GM18868 (cell line): Measurements from ENCODE around the gene SYTL3.

ENCODE experiments used
- ATAC-seq: cut with Tn5 transposase; IDR thresholded peaks from one replicate; pipeline ENCODE4 v1.9.1; 2021; ENCODE audit warnings: mild to moderate bottlenecking, moderate library complexity; ENCODE audit not compliant: unreplicated experiment

Gene SYTL3

GRCh38 chr6:158715330-158716311 lies 65.8 kb downstream of the SYTL3 start:
- peak; percentile 66 for ATAC-seq

DNA sequence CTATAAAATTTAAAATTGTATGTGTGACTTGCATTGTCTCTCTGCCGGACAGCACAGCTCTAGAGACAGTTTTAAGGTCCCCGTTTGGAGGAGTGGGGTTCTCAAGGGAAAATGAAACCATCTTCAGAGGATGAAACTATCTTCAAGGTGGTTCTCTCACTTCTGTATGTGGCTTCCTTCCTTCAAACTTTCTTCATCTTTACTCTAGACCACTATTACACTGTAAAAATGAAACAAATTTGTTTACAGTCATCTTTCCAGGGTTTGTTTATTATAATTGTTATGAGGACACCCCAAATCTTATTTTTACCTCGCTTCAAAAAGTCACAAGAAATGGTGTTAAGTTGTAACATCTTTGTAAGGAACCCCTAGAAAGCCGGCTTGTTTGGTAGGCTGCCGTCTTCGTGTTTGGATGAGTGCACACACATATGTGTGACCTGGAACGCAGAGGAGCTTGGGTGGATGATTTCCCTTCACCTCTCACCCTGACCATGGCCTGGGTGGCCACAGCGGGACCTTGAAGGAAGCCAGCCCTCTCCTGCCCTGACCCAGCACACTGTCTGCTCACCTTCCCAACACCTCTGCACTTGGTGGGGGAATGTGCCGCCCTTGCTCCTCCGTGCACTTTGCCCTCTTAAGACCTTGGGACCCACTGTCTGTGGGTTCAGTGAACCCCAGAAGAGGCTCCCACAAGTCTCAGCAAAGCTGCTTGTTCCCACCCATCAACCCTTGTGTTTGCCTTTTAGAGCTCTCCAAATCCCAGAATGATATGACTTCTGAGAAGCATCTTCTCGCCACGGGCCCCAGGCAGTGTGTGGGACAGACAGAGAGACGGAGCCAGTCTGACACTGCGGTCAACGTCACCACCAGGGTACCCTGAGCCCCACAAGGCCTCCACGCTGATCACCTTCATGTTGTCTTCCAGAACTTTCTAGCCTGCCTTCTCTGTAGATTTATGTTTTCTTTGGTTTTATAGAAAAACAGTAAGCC lies 67.8 kb downstream of the SYTL3 start:
- ATAC-seq: peak; percentile 57

DNA sequence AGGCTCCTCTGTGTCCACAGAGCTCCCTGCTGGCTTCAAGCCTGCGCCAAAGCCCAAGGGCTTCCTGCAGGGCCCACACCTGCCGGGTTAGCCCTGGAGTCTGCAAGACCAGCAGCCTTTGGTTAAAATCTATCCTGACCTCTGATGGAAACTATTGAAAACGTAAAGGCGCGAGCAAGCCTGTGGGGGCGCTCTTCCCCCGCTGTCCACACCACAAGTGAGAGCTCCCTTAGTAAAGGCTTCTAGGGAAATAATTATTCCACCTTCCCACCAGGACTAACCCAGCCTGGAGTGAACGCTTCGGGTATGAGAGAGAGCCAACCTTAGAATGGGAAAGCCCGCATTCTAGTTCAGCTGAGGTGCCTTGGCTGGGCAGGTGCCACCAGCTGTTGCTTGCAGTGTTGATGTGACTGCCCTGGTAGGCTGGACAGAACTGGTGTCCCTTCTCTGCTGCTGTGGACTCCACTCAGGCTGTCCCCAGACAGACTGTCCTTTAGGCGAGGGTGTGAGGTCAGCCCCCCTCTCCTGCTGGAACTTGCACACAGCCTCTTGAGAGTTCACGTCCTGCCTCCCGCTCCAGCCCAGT lies 68.7 kb downstream of the SYTL3 start:
- ATAC-seq: no peak

- ATAC-seq: no peak
Observed at GRCh38 chr6:158722176-158722729, 72.4 kb downstream of the SYTL3 start.

DNA sequence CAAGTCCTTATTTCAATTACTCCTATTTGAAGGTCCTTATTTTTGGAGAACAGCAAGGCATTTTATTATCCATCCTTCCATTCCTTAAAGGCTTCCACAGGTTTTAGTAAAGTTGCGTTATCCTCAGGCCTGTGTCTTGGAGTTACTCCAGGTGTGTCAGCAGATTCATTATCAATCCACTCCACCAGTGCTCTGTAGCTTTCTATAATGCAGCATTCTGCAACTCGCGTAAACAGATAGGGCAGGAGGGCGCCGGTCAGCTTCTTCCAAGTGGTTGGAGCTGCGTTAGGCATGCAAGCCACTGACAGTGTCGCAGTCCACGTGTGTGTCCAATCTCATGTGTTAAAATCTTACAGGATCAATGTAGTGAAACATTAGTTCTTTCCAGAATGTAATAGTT lies 75.8 kb downstream of the SYTL3 start:
- ATAC-seq: no peak

- no peak for ATAC-seq
Observed at GRCh38 chr6:158729906-158730540, 80.2 kb downstream of the SYTL3 start.

DNA sequence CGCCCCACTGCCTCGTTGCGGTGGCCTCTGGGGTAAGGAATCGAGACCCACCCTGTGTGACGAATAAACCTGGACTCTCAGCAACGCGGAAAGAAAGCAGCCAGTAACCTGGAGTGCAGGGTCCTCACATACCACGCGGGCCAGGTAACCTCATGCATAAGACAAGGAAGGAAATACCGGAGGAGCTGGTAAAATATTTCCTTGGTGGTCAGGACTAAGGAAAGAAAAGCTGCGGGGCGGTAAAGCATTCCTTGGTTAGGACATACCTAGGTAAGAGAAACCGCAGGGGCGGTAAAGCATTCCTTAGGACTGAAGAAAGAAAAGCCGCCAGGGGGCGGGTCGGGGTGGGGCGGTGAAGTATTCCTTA lies 80.7 kb downstream of the SYTL3 start:
- no peak for ATAC-seq

GRCh38 chr6:158735009-158735408 lies 85.2 kb downstream of the SYTL3 start:
- no peak for ATAC-seq

GRCh38 chr6:158737082-158737709 lies 87.3 kb downstream of the SYTL3 start:
- no peak for ATAC-seq

DNA sequence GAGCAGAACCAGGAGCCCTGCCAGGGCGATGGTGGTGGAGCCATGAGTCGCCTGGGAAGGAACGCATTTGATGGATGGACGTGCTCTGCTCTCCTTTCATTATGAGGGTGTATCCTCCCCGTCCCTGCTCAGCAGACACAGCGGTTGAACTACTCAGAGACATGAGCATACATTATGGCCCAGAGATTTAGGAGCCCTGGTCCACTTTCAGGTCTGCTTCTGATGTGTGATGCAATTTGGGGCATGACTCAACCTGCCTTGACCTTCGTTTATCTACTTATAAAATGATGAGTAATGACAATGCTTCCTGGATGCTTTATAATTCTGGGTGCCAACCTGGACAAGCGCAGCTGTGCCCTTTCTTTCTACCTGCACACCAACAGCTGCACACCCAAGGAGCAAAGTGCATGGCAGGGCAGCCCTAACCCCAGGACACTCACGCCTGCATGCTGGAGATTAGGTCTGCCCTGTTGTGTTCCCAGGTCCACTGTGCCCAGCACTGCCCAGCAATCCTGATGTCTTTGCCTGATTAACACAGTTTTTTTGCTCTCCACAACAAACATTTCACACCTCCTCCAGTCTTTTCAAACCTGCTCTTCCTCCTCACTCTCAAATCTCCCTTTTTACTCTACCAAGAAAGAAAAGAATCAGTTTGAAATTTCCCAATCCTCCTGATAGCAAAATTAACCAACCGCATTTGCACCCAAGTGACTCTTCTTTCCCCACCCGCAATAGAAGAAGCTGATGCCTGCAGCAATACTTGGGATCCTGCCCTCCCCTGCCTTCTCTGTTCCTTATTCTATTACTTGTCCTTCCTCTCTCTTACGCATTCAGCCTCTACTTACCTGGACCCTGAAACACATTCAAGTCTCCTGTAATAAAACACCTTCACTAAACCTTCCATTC lies 88.1 kb downstream of the SYTL3 start:
- ATAC-seq: no peak

- no peak for ATAC-seq
Observed at GRCh38 chr6:158739673-158740072, 89.8 kb downstream of the SYTL3 start.

GRCh38 chr6:158743033-158743651 lies 93.3 kb downstream of the SYTL3 start:
- no peak for ATAC-seq

DNA sequence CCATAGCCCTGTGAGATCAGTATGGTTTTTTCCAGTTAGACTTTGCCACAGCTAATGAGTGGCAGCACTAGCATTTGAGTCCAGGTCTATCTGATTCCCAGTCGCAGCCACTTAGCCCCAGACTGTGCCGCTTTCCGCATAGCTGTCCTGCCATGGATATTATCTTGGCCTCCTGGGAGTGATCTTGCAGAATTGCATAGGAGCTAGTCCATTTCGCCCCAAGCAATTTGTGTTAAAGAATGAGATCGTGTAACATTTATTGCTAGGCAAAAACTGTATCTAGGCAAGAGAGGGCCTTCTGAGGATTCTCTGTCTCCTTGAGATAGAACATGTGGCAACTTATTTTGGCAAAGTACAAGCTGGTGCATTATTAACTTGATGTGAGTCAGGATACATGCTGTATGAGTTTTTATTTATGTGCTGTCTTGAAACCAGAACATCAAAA lies 95.2 kb downstream of the SYTL3 start:
- ATAC-seq: no peak

DNA sequence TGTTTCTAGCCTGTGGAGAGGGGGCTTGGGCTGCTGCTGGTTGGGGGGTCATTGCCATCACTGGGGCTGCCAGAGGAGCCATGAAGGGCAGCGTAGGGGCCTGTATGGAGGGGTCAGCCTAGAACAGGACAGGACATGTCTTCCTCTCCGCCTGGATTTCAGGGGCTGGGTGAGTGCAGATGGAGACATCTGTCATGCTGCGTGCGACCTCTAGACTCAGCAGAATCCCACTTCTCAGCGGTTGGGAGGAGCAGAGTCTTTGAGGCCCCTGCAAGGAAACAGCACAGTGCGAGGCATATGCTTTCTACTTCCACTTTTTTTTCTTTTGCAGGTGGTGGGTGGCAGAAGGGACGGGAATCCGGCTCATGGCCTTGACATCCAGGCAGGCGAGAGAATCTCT lies 101.4 kb downstream of the SYTL3 start:
- ATAC-seq: no peak

DNA sequence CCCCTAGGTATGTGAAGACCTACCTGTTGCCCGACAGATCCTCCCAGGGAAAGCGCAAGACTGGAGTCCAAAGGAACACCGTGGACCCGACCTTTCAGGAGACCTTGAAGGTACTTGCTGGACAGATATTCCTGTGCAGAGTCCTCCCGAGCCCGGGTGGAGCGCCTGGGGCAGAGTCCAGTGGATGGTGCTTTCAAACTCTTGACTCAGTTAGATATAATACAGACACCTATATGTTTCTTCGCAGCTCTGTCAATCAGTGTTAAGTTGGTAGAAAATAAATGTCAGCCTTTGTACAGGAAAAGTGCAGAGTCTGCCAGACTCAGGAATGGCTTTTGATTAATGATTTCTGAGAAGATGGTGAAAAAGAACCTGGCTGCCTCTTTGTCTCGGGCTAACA lies 102.1 kb downstream of the SYTL3 start:
- no peak for ATAC-seq

GRCh38 chr6:158752613-158753012 lies 102.8 kb downstream of the SYTL3 start:
- ATAC-seq: peak; percentile 39

GRCh38 chr6:158753811-158754210 lies 104.0 kb downstream of the SYTL3 start:
- ATAC-seq: no peak

- no peak for ATAC-seq
Observed at GRCh38 chr6:158754738-158755137, 104.9 kb downstream of the SYTL3 start.
